ENCODE results near the gene SLC4A8.

The SLC4A8 gene

GRCh38 chr12:51522696-51523095 is 98.1 kb downstream of the SLC4A8 start:
- no peaks in the 10 kb centered on the region for H3K36me3 ChIP-seq (ENCODE audit: control insufficient read depth in 1 of 2, insufficient read depth in 2 of 2, low read depth in 1 of 2, low read length in 2 of 2)
- H2BK120ac ChIP-seq (ENCODE audit: low read depth, low read length): no peak overlapping the region
- H3K4me2 ChIP-seq (ENCODE audit: low read length, poor library complexity, severe bottlenecking): no peak overlapping the region
- peaks cover 26 to 28% of the 10 kb centered on the region in 2 experiments for H3K27me3 ChIP-seq (ENCODE audit: control insufficient read depth in 1 of 2, insufficient read depth in 1 of 2, low read length in 2 of 2)
- no peak overlapping the region for H3K18ac ChIP-seq (ENCODE audit: low read depth in 1 of 2, low read length in 2 of 2)
- no peak overlapping the region for H2AFZ ChIP-seq (ENCODE audit: low read depth, low read length)
- H4K8ac ChIP-seq (ENCODE audit: low read length): no peak overlapping the region
- H3K9ac ChIP-seq (ENCODE audit: low read length): no peak overlapping the region
- H2BK15ac ChIP-seq (ENCODE audit: low read depth, poor library complexity, severe bottlenecking): no peak overlapping the region
- no peak overlapping the region for H2BK5ac ChIP-seq (ENCODE audit: low read depth, low read length, poor library complexity, severe bottlenecking)
- H3K79me1 ChIP-seq (replicated peaks; ENCODE audit: low read length, poor library complexity, severe bottlenecking): no peaks in the 10 kb centered on the region
- no peak overlapping the region for H3K4me3 ChIP-seq (ENCODE audit: insufficient read depth in 1 of 2, low read depth in 1 of 2, low read length in 2 of 2)
- H4K91ac ChIP-seq (ENCODE audit: low read length): no peak overlapping the region
- H3K4ac ChIP-seq (ENCODE audit: low read depth in 1 of 2, low read length in 2 of 2): no peak overlapping the region
- no peak for DNase-seq
- H3K27ac ChIP-seq (ENCODE audit: low read length, poor library complexity, severe bottlenecking): no peak overlapping the region
- H3K23ac ChIP-seq (ENCODE audit: low read length in 2 of 2): no peak overlapping the region
- no peaks in the 10 kb centered on the region for H3K9me3 ChIP-seq (ENCODE audit: control insufficient read depth, low read length)
- H3K4me1 ChIP-seq (ENCODE audit: control insufficient read depth, insufficient read depth, low read depth, low read length): no peaks in the 10 kb centered on the region
- H2BK12ac ChIP-seq (ENCODE audit: low read length in 2 of 2): no peak overlapping the region
- no peak overlapping the region for H3K14ac ChIP-seq (ENCODE audit: low read length in 2 of 2)
- WGBS: 73% methylated on average over 5 of the region's 5 CpGs
- no peak overlapping the region for H2AK5ac ChIP-seq (ENCODE audit: low read length, severe bottlenecking)

GRCh38 chr12:51524386-51524901 is 99.8 kb downstream of the SLC4A8 start:
- Histone ChIP-seq H3K27me3 (ENCODE audit: control insufficient read depth in 1 of 2, insufficient read depth in 1 of 2, low read length in 2 of 2) (peaks cover 15 to 42% of the 10 kb centered on the region in 2 experiments), H3K27ac (ENCODE audit: low read length, poor library complexity, severe bottlenecking) (no peak overlapping the region), H4K8ac (ENCODE audit: low read length) (peak overlapping the region; percentile 73), H2BK12ac (ENCODE audit: low read length in 2 of 2) (no peak overlapping the region), H3K4me3 (ENCODE audit: insufficient read depth in 1 of 2, low read depth in 1 of 2, low read length in 2 of 2) (no peak overlapping the region), H2AFZ (ENCODE audit: low read depth, low read length) (no peak overlapping the region), H2BK120ac (ENCODE audit: low read depth, low read length) (no peak overlapping the region), H3K4me2 (ENCODE audit: low read length, poor library complexity, severe bottlenecking) (no peak overlapping the region), H3K9me3 (ENCODE audit: control insufficient read depth, low read length) (no peaks in the 10 kb centered on the region), H3K18ac (ENCODE audit: low read depth in 1 of 2, low read length in 2 of 2) (no peak overlapping the region), H3K9ac (ENCODE audit: low read length) (no peak overlapping the region), H3K14ac (ENCODE audit: low read length in 2 of 2) (no peak overlapping the region), H3K36me3 (ENCODE audit: control insufficient read depth in 1 of 2, insufficient read depth in 2 of 2, low read depth in 1 of 2, low read length in 2 of 2) (no peaks in the 10 kb centered on the region), H3K79me1 (replicated peaks; ENCODE audit: low read length, poor library complexity, severe bottlenecking) (no peaks in the 10 kb centered on the region), H3K4me1 (ENCODE audit: control insufficient read depth, insufficient read depth, low read depth, low read length) (no peaks in the 10 kb centered on the region), H2BK15ac (ENCODE audit: low read depth, poor library complexity, severe bottlenecking) (peak overlapping the region; percentile 15), H4K91ac (ENCODE audit: low read length) (no peak overlapping the region), H2AK5ac (ENCODE audit: low read length, severe bottlenecking) (no peak overlapping the region), H3K4ac (ENCODE audit: low read depth in 1 of 2, low read length in 2 of 2) (no peak overlapping the region), H3K23ac (ENCODE audit: low read length in 2 of 2) (no peak overlapping the region), H2BK5ac (ENCODE audit: low read depth, low read length, poor library complexity, severe bottlenecking) (no peak overlapping the region)
- WGBS: 47% methylated on average over 6 of the region's 6 CpGs
- DNase-seq: peak; percentile 4

GRCh38 chr12:51525518-51525917 is 100.9 kb downstream of the SLC4A8 start:
- H3K4ac ChIP-seq (ENCODE audit: low read depth in 1 of 2, low read length in 2 of 2): no peak overlapping the region
- no peak overlapping the region for H3K4me3 ChIP-seq (ENCODE audit: insufficient read depth in 1 of 2, low read depth in 1 of 2, low read length in 2 of 2)
- H2AFZ ChIP-seq (ENCODE audit: low read depth, low read length): no peak overlapping the region
- no peak overlapping the region for H3K9ac ChIP-seq (ENCODE audit: low read length)
- H3K36me3 ChIP-seq (ENCODE audit: control insufficient read depth in 1 of 2, insufficient read depth in 2 of 2, low read depth in 1 of 2, low read length in 2 of 2): no peaks in the 10 kb centered on the region
- H3K23ac ChIP-seq (ENCODE audit: low read length in 2 of 2): no peak overlapping the region
- no peak overlapping the region for H2AK5ac ChIP-seq (ENCODE audit: low read length, severe bottlenecking)
- H3K4me1 ChIP-seq (ENCODE audit: control insufficient read depth, insufficient read depth, low read depth, low read length): no peaks in the 10 kb centered on the region
- no peak overlapping the region for H2BK12ac ChIP-seq (ENCODE audit: low read length in 2 of 2)
- no peak overlapping the region for H4K91ac ChIP-seq (ENCODE audit: low read length)
- H3K14ac ChIP-seq (ENCODE audit: low read length in 2 of 2): no peak overlapping the region
- H3K79me1 ChIP-seq (replicated peaks; ENCODE audit: low read length, poor library complexity, severe bottlenecking): no peaks in the 10 kb centered on the region
- H2BK15ac ChIP-seq (ENCODE audit: low read depth, poor library complexity, severe bottlenecking): no peak overlapping the region
- no peak for DNase-seq
- WGBS: 96% methylated on average over 11 of the region's 11 CpGs
- peaks cover 12 to 49% of the 10 kb centered on the region in 2 experiments for H3K27me3 ChIP-seq (ENCODE audit: control insufficient read depth in 1 of 2, insufficient read depth in 1 of 2, low read length in 2 of 2)
- H4K8ac ChIP-seq (ENCODE audit: low read length): no peak overlapping the region
- no peak overlapping the region for H2BK5ac ChIP-seq (ENCODE audit: low read depth, low read length, poor library complexity, severe bottlenecking)
- no peak overlapping the region for H3K4me2 ChIP-seq (ENCODE audit: low read length, poor library complexity, severe bottlenecking)
- no peak overlapping the region for H2BK120ac ChIP-seq (ENCODE audit: low read depth, low read length)
- H3K27ac ChIP-seq (ENCODE audit: low read length, poor library complexity, severe bottlenecking): no peak overlapping the region
- H3K18ac ChIP-seq (ENCODE audit: low read depth in 1 of 2, low read length in 2 of 2): no peak overlapping the region
- no peaks in the 10 kb centered on the region for H3K9me3 ChIP-seq (ENCODE audit: control insufficient read depth, low read length)

GRCh38 chr12:51527966-51528365 is 103.3 kb downstream of the SLC4A8 start:
- Histone ChIP-seq H3K4ac (ENCODE audit: low read depth in 1 of 2, low read length in 2 of 2) (no peak overlapping the region), H3K79me1 (replicated peaks; ENCODE audit: low read length, poor library complexity, severe bottlenecking) (no peaks in the 10 kb centered on the region), H3K4me2 (ENCODE audit: low read length, poor library complexity, severe bottlenecking) (no peak overlapping the region), H2BK5ac (ENCODE audit: low read depth, low read length, poor library complexity, severe bottlenecking) (no peak overlapping the region), H3K9me3 (ENCODE audit: control insufficient read depth, low read length) (no peaks in the 10 kb centered on the region), H2BK15ac (ENCODE audit: low read depth, poor library complexity, severe bottlenecking) (no peak overlapping the region), H3K18ac (ENCODE audit: low read depth in 1 of 2, low read length in 2 of 2) (no peak overlapping the region), H4K91ac (ENCODE audit: low read length) (no peak overlapping the region), H2BK12ac (ENCODE audit: low read length in 2 of 2) (no peak overlapping the region), H3K9ac (ENCODE audit: low read length) (no peak overlapping the region), H2BK120ac (ENCODE audit: low read depth, low read length) (no peak overlapping the region), H3K14ac (ENCODE audit: low read length in 2 of 2) (no peak overlapping the region), H3K23ac (ENCODE audit: low read length in 2 of 2) (no peak overlapping the region), H3K27ac (ENCODE audit: low read length, poor library complexity, severe bottlenecking) (no peak overlapping the region), H3K36me3 (ENCODE audit: control insufficient read depth in 1 of 2, insufficient read depth in 2 of 2, low read depth in 1 of 2, low read length in 2 of 2) (no peaks in the 10 kb centered on the region), H3K4me1 (ENCODE audit: control insufficient read depth, insufficient read depth, low read depth, low read length) (peaks cover 2% of the 10 kb centered on the region), H2AK5ac (ENCODE audit: low read length, severe bottlenecking) (no peak overlapping the region), H2AFZ (ENCODE audit: low read depth, low read length) (no peak overlapping the region), H3K27me3 (ENCODE audit: control insufficient read depth in 1 of 2, insufficient read depth in 1 of 2, low read length in 2 of 2) (peaks cover 13 to 39% of the 10 kb centered on the region in 2 experiments), H4K8ac (ENCODE audit: low read length) (no peak overlapping the region), H3K4me3 (ENCODE audit: insufficient read depth in 1 of 2, low read depth in 1 of 2, low read length in 2 of 2) (no peak overlapping the region)
- WGBS: 60% methylated on average over 1 of the region's 3 CpGs
- no peak for DNase-seq
